T-helper 2 cell treated with Interferon-gamma antibody and Interleukin-4, amounts not matched to agents 5 μg/mL and 100 μg/mL, for 36 hours (primary cell): ENCODE results near the gene PLA2G2C.
"Not testable (repeated sequence)": the region's sequence is repeated elsewhere in the genome, so short reads cannot be mapped to it uniquely, and the experiment has no call there.

Experiments used
- DNase-seq: peaks from one replicate; pipeline ENCODE4 v3.0.0; 2021; ENCODE audit warnings: low spot score
- H3K27ac Mint-ChIP-seq: one replicate; pipeline ENCODE4 v1.8.0; 2021; ENCODE audit warnings: mild to moderate bottlenecking, mixed read lengths
- H3K27me3 Mint-ChIP-seq: one replicate; pipeline ENCODE4 v1.8.0; 2021; ENCODE audit warnings: low read depth, mixed read lengths
- H3K36me3 Mint-ChIP-seq: one replicate; pipeline ENCODE4 v1.8.0; 2021; ENCODE audit warnings: low read depth, mixed read lengths
- H3K4me1 Mint-ChIP-seq: one replicate; pipeline ENCODE4 v1.8.0; 2021; ENCODE audit warnings: low read depth, mixed read lengths
- H3K4me3 Mint-ChIP-seq: one replicate; pipeline ENCODE4 v1.8.0; 2022; ENCODE audit warnings: mild to moderate bottlenecking, moderate library complexity, mixed read lengths
- H3K9me3 Mint-ChIP-seq: one replicate; pipeline ENCODE4 v1.8.0; 2021; ENCODE audit warnings: mixed read lengths

PLA2G2C gene

GRCh38 chr1:20137055-20137454 lies 49.3 kb downstream of the PLA2G2C start:
- no peak overlapping the region for H3K27ac Mint-ChIP-seq

GRCh38 chr1:20136249-20136648 lies 50.1 kb downstream of the PLA2G2C start:
- H3K27ac Mint-ChIP-seq, result no peak overlapping the region
- DNase-seq, result no peak
- no peak overlapping the region for H3K4me3 Mint-ChIP-seq
- peaks cover 10% of the 10 kb centered on the region for H3K27me3 Mint-ChIP-seq
- no peaks in the 10 kb centered on the region for H3K36me3 Mint-ChIP-seq
- H3K9me3 Mint-ChIP-seq, result no peaks in the 10 kb centered on the region
- H3K4me1 Mint-ChIP-seq, result no peaks in the 10 kb centered on the region

More at GRCh38 chr1:20137055-20137454, 49.3 kb downstream of the PLA2G2C start:
- H3K27me3 Mint-ChIP-seq, result peaks cover 8% of the 10 kb centered on the region
- no peaks in the 10 kb centered on the region for H3K36me3 Mint-ChIP-seq
- no peak for DNase-seq
- H3K9me3 Mint-ChIP-seq, result no peaks in the 10 kb centered on the region
- H3K4me3 Mint-ChIP-seq, result no peak overlapping the region
- no peaks in the 10 kb centered on the region for H3K4me1 Mint-ChIP-seq

DNA sequence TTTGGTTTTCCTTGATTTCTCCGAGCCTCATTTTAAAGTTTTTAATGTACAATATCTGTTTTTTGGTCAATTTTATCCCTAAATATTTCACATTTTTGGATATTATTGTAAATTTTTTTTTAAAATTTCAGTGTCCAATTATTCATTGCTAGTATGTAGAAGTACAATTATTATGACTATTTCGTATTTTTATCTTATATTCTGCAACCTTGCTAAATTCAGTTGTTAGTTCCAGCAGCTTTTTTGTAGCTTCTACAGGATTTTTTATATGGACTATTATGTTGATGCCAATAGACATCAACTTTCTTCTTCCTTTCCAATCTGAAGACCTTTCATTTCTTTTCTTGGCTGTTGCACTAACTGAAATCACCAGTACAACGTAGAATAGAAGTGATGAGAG lies 51.3 kb downstream of the PLA2G2C start:
- Mint-ChIP-seq H3K27me3 (peaks cover 10% of the 10 kb centered on the region), H3K9me3 (no peaks in the 10 kb centered on the region), H3K27ac (no peak overlapping the region), H3K36me3 (no peaks in the 10 kb centered on the region), H3K4me3 (no peak overlapping the region), H3K4me1 (no peaks in the 10 kb centered on the region)
- no peak for DNase-seq

DNA sequence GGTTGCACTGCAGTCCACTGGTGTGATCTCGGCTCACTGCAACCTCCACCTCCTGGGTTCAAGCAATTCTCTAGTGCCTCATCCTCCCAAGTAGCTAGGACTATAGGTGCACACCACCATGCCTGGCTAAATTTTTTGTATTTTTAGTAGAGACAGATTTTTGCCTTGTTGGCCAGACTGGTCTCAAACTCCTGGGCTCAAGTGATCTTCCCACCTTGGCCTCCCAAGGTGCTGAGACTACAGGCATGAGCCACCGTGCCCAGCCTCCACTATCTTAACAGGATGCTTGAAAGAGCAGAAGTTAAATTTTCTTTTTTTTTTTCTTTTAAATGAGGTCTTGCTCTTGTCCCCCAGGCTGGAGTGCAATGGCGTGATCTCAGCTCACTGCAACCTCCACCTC lies 55.8 kb downstream of the PLA2G2C start:
- H3K27ac Mint-ChIP-seq, H3K4me1 Mint-ChIP-seq, H3K9me3 Mint-ChIP-seq, DNase-seq, H3K36me3 Mint-ChIP-seq, H3K4me3 Mint-ChIP-seq: not testable (repeated sequence)
- peaks cover 10% of the 10 kb centered on the region for H3K27me3 Mint-ChIP-seq

DNA sequence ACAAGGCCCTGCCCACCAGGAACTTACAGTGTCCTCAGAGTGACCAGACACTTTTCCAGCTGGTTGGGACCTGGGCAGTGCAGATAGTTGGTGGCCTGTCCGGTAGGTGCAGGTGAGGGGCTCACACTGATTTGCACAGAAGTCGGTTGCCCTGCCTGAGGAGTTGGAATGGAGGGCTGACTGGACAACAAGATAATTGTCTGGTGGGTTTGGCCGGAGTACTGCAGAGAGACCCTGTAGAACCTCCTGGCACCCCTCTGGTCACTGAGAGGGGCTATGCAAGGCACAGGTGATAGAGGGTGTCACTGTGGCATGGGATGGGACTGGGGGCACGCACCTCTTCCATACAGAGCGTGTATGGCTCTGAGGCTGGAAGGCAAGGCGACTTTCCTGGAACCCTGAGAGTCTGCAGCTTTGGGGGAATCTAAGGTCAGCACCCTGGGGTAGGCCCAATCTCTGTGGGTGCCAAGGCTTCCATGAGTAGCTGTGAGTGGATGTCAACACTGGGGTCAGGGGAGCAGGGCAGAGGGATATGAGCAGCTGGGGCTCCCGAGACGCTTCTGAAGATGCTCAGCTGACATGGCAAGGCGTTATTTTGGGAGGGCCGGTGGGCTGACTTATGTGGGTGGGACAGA lies 59.4 kb downstream of the PLA2G2C start:
- no peak for DNase-seq
- no peak overlapping the region for H3K27ac Mint-ChIP-seq
- H3K9me3 Mint-ChIP-seq, result peaks cover 3% of the 10 kb centered on the region
- H3K4me3 Mint-ChIP-seq, result no peak overlapping the region
- peaks cover 7% of the 10 kb centered on the region for H3K27me3 Mint-ChIP-seq
- no peaks in the 10 kb centered on the region for H3K4me1 Mint-ChIP-seq
- H3K36me3 Mint-ChIP-seq, result no peaks in the 10 kb centered on the region

GRCh38 chr1:20126041-20126805 lies 60.1 kb downstream of the PLA2G2C start:
- DNase-seq, result no peak
- H3K27me3 Mint-ChIP-seq, result peaks cover 7% of the 10 kb centered on the region
- no peak overlapping the region for H3K4me3 Mint-ChIP-seq
- H3K4me1 Mint-ChIP-seq, result no peaks in the 10 kb centered on the region
- H3K9me3 Mint-ChIP-seq, result peaks cover 3% of the 10 kb centered on the region
- no peak overlapping the region for H3K27ac Mint-ChIP-seq
- no peaks in the 10 kb centered on the region for H3K36me3 Mint-ChIP-seq

GRCh38 chr1:20125100-20125499 lies 61.2 kb downstream of the PLA2G2C start:
- H3K4me3 Mint-ChIP-seq, result no peak overlapping the region
- H3K36me3 Mint-ChIP-seq, result no peaks in the 10 kb centered on the region
- H3K27ac Mint-ChIP-seq, result no peak overlapping the region
- H3K27me3 Mint-ChIP-seq, result peaks cover 9% of the 10 kb centered on the region
- peaks cover 3% of the 10 kb centered on the region for H3K9me3 Mint-ChIP-seq
- H3K4me1 Mint-ChIP-seq, result no peaks in the 10 kb centered on the region
- DNase-seq, result no peak

DNA sequence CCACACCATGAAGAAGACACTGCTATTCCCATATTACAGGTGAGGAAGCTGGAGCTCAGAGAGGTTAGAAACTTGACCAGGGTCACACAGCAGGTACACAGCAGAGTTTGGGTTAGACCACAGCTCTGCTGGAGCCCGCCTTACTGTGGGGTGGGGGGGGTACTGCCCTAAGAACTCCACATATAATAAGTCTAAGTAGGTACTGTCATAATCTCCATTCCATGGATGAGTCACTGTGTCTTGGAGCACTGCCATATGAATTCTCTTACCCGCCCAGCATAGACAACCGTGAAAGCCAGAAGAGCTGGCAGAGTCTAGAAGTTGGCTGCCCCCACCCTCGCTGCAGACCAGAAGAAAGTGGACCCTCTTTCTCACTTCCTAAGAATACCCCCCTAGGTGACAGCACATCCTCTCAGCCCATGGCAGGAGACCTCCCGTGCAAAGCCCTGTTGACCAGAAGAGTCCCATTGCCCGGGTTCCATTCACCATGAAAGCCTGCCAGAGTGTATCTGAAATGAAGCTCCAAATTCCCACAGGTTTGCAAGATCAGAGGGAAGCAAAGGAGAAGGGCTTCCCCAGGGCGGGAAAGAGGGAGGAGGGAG lies 61.8 kb downstream of the PLA2G2C start:
- Mint-ChIP-seq H3K9me3 (peaks cover 3% of the 10 kb centered on the region), H3K4me3 (no peak overlapping the region), H3K27me3 (peaks cover 9% of the 10 kb centered on the region), H3K4me1 (no peaks in the 10 kb centered on the region), H3K36me3 (no peaks in the 10 kb centered on the region), H3K27ac (no peak overlapping the region)
- no peak for DNase-seq

DNA sequence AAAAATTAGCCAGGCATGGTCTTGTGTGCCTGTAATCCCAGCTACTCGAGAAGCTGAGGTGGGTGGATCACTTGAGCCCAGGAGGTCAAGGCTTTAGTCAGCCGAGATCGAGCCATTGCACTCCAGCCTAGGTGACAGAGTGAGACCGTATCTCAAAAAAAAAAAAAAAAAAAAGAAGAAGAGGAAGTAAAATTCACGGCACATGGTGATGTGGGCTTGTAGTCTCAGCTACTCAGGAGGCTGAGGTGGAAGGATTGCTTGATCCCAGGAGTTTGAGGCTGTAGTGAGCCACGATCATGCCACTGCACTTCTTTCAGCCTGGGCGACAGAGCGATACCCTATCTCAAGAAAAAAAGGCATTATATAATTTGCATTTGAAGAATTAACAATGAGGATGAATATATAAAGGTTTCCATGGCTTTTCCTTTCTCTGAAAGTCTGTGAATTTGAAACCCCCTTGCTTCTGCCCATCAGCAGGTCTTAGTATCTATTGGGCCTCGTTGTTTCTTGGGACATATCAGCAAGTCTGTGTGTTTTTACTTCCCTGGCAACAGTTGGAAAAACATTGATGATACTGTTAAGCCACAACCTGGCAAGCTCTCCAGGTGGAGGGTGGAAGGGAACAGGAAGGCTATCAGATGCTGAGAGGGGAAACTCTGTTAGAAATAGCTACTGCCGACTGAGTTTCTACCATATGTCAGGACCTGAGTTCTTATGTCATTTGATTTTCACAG lies 62.4 kb downstream of the PLA2G2C start:
- H3K27me3 Mint-ChIP-seq, result peaks cover 9% of the 10 kb centered on the region
- H3K4me1 Mint-ChIP-seq, result no peaks in the 10 kb centered on the region
- peaks cover 3% of the 10 kb centered on the region for H3K9me3 Mint-ChIP-seq
- H3K4me3 Mint-ChIP-seq, result no peak overlapping the region
- H3K27ac Mint-ChIP-seq, result no peak overlapping the region
- DNase-seq, result no peak
- no peaks in the 10 kb centered on the region for H3K36me3 Mint-ChIP-seq

DNA sequence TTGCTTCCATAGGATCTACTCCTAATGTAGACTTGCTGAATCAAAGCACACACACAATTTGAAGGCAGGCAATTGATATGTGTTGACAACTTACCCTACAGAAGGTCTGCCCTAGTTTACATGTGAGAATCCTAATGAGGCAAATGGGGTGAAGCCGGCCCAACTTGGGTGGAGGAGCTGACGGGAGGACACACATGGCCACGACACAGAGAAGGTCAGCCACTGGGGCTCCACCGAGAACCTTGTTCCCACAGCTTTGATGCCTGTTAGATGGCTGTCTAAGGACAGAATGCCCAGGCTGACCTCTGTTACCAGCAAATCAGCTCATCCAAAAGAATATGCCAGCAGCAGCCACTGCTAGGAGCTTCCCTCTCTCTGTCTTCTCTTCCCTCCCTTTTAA lies 65.5 kb downstream of the PLA2G2C start:
- no peaks in the 10 kb centered on the region for H3K9me3 Mint-ChIP-seq
- H3K27ac Mint-ChIP-seq, result no peak overlapping the region
- H3K4me3 Mint-ChIP-seq, result no peak overlapping the region
- H3K36me3 Mint-ChIP-seq, result no peaks in the 10 kb centered on the region
- DNase-seq, result no peak
- H3K27me3 Mint-ChIP-seq, result peaks cover 11% of the 10 kb centered on the region
- no peaks in the 10 kb centered on the region for H3K4me1 Mint-ChIP-seq

DNA sequence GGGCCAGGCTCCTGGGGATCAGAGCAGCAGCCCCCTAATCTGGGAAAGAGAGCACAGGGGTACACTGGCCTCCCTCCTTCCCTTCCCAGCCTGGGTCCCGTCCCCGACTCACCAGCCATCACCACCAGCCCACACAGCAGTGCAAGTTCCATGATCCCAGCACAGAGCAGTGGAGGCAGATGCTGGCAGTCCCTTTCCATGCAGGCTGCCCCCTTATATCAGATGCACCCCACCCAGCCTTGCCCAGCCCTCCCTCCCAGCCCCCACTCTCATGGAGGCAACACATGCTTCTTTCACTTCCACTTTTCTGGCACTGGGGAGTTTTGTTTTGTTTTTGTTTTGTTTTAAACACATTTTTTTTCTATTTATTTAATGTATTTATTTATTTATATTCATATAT lies 67.0 kb downstream of the PLA2G2C start, which contains the start of gene PLA2G2D:
Gene PLA2G2D (minus strand): TSS at position 190 of the 400 bp plus-strand sequence. CDS start 38 bp downstream, at position 152.
- Mint-ChIP-seq H3K4me3 (no peak within 1 kb of the TSS), H3K27me3 (peaks cover 8% of the 10 kb centered on the region), H3K4me1 (no peaks in the 10 kb centered on the region), H3K27ac (no peak within 1 kb of the TSS), H3K9me3 (no peaks in the 10 kb centered on the region), H3K36me3 (no peaks in the 10 kb centered on the region)
- no peak for DNase-seq

DNA sequence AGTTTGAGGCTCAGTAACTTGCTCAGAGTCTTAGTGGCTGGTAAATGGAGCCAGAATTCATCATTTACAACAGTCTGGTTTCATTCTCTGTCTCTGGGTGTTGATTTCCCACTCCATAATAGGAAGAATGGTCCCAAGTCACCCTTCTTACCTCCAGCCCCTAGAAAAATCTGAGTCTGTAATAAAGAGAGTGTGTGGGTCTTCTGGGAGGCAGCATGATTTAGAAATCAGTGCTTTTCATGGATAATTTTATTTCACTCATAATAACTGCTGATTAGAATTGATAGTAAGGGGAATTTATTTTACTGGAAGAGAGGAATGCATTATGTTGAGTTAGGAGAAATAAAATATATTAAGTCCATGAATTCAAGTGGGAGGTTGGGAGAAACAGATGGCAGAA lies 69.1 kb downstream of the PLA2G2C start:
- H3K27me3 Mint-ChIP-seq, result peaks cover 8% of the 10 kb centered on the region
- H3K4me3 Mint-ChIP-seq, result no peak overlapping the region
- no peaks in the 10 kb centered on the region for H3K4me1 Mint-ChIP-seq
- H3K9me3 Mint-ChIP-seq, result no peaks in the 10 kb centered on the region
- no peaks in the 10 kb centered on the region for H3K36me3 Mint-ChIP-seq
- no peak overlapping the region for H3K27ac Mint-ChIP-seq
- no peak for DNase-seq

DNA sequence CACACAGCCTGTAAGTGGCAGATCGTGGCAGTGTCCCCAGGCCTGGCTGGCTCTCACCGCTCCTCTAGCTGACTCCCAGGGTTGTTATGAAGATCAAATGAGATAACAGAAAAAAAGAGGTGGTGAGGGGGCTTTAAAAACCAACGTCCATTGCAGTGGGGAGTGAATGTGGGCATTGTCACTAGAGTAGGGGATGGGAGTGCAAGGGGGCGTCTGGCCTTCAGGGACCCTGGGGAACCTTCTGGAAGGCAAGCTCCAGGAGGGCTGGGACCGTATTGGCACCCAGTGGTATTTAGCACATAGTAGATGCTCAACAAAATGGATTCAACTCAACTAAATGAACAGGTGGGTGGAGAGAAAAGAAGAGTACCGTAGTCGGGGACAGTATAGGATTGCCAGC lies 70.4 kb downstream of the PLA2G2C start:
- H3K9me3 Mint-ChIP-seq, result no peaks in the 10 kb centered on the region

DNA sequence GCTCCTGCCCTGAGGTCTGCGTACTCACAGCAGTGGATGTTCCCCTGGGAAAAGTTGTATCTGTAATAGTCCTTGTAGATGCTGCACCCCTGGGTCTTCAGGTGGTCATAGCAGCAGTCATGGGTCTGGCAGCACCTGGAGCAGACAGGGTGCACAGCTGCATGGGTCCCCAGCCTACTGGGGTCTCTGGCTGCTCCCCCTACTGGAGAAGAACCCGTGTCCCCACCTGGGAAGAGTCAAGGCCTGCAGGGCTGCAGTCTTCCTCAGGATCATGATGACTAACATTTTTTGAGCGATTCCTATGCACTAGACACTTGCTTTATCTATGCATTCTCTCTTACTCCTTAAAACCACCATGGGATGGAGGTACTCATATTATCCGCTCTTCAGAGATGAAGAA lies 70.8 kb downstream of the PLA2G2C start:
- H3K27ac Mint-ChIP-seq, result no peak overlapping the region
- no peak overlapping the region for H3K4me3 Mint-ChIP-seq
- H3K4me1 Mint-ChIP-seq, result no peaks in the 10 kb centered on the region
- no peak for DNase-seq
- peaks cover 2% of the 10 kb centered on the region for H3K27me3 Mint-ChIP-seq
- H3K36me3 Mint-ChIP-seq, result no peaks in the 10 kb centered on the region
- H3K9me3 Mint-ChIP-seq, result no peaks in the 10 kb centered on the region

More for the DNA sequence above, 70.4 kb downstream of the PLA2G2C start:
- Mint-ChIP-seq H3K36me3 (no peaks in the 10 kb centered on the region), H3K4me1 (no peaks in the 10 kb centered on the region), H3K4me3 (no peak overlapping the region), H3K27ac (no peak overlapping the region), H3K27me3 (peaks cover 2% of the 10 kb centered on the region)
- DNase-seq, result no peak
